Ascending aorta (tissue), 2 donors: ENCODE data around the gene RXFP3. TPM values are rescaled to one million over a fixed set of nuclear protein-coding genes. Genes with fewer than 3 reads are reported as not detected.

Source experiments
- DNase-seq, 2 donors: peaks; one replicate each; pipeline ENCODE4 v3.0.0-alpha.2; 2019; ENCODE audit warnings: low spot score in 2 of 2
- H3K27ac ChIP-seq, 2 donors: fragments of 200-600 bp; sonication (generic); one replicate each; pipeline ENCODE4 v1.5.1; 2016 to 2017; ENCODE audit warnings: mild to moderate bottlenecking in 1 of 2
- H3K27me3 ChIP-seq: fragments of 200-600 bp; sonication (generic); one replicate; pipeline ENCODE4 v1.5.1; 2017
- H3K36me3 ChIP-seq, 2 donors: fragments of 200-600 bp; sonication (generic); one replicate each; pipeline ENCODE4 v1.5.1; 2016
- H3K4me1 ChIP-seq, 2 donors: fragments of 200-600 bp; sonication (generic); one replicate each; pipeline ENCODE4 v1.5.1; 2016 to 2017; ENCODE audit warnings: mild to moderate bottlenecking in 1 of 2
- H3K4me3 ChIP-seq, 2 donors: fragments of 200-600 bp; sonication (generic); one replicate each; pipeline ENCODE4 v1.5.1; 2016 to 2017; ENCODE audit warnings: mild to moderate bottlenecking in 1 of 2
- H3K9me3 ChIP-seq, 2 donors: fragments of 200-600 bp; sonication (generic); one replicate each; pipeline ENCODE4 v1.5.1; 2016
- intact Hi-C: fragments of 100-400 bp; cut with DNase I; formaldehyde crosslinking; loops from one replicate; pipeline ENCODE4 v1.15.1; 2023
- total RNA-seq: library from RNA; depleted of rRNA; stranded (reverse); fragments of >200 nt; gene quantifications from one replicate; pipeline ENCODE4 v1.1.0, GENCODE V29; 2016
- TF ChIP-seq, protein P1 (sequence below), 3 experiments: fragments of 200-600 bp in 2 of 3; fragments of 450-650 bp in 1 of 3; sonication (generic) in 2 of 3; IDR thresholded peaks; one replicate each; pipeline ENCODE4 v1.5.1; 2016 to 2019; ENCODE audit warnings: antibody characterized with exemption in 3 of 3, mild to moderate bottlenecking in 1 of 3, moderate library complexity in 1 of 3

The RXFP3 gene
- total RNA-seq, 1 donor from 2014 or later = not detected

DNA sequence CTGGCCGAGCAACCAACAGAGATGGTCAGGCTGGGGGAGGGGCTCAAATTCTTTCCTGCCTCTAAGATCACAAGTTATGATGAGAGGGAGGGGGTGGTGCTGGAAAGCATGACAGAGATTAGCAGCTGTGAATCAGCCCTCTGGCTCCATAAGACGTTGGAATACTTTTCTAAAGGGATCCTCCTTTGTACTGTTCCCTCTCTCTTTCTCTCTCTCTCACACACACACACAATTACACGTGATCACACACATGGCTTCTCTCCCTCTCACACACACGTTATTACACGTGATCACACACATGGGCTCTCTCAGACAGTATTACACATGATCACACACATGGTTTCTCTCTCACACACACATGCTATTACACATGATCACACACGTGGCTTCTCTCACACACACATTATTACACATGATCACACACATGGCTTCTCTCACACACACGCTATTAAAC, 48.5 kb downstream of the RXFP3 start, which contains the start of gene SLC45A2:
Gene SLC45A2 (minus strand): TSS at position 23 of the 454 bp plus-strand sequence. CDS start 110 bp downstream, outside the sequence.
- TF ChIP-seq, protein P1, sequence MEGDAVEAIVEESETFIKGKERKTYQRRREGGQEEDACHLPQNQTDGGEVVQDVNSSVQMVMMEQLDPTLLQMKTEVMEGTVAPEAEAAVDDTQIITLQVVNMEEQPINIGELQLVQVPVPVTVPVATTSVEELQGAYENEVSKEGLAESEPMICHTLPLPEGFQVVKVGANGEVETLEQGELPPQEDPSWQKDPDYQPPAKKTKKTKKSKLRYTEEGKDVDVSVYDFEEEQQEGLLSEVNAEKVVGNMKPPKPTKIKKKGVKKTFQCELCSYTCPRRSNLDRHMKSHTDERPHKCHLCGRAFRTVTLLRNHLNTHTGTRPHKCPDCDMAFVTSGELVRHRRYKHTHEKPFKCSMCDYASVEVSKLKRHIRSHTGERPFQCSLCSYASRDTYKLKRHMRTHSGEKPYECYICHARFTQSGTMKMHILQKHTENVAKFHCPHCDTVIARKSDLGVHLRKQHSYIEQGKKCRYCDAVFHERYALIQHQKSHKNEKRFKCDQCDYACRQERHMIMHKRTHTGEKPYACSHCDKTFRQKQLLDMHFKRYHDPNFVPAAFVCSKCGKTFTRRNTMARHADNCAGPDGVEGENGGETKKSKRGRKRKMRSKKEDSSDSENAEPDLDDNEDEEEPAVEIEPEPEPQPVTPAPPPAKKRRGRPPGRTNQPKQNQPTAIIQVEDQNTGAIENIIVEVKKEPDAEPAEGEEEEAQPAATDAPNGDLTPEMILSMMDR (IDR thresholded peaks at IDR 0.05) = no peak
- DNase-seq = no peak
- Histone ChIP-seq H3K27me3 (no peaks in the 10 kb centered on the region), H3K27ac (no peak within 1 kb of the TSS), H3K36me3 (peaks cover 16 to 20% of the 10 kb centered on the region in 2 donors), H3K9me3 (no peaks in the 10 kb centered on the region), H3K4me3 (no peak within 1 kb of the TSS), H3K4me1 (no peaks in the 10 kb centered on the region)
- intact Hi-C loops = no loop called here

DNA sequence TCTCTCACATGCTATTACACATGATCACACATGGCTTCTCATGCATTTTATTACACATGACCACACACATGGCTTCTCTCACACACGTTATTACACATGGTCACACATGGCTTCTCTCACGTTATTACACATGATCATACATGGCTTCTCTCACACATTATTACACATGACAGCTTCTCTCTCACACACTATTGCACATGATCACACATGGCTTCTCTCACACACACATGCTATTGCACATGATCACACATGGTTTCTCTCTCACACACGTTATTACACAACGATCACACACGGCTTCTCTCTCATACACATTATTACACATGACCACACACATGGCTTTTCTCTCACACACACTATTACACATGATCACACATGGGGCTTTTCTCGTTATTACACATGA, 49.3 kb downstream of the RXFP3 start:
- no peaks in the 10 kb centered on the region for H3K9me3 ChIP-seq
- TF ChIP-seq, protein P1 (IDR thresholded peaks at IDR 0.05) = no peak
- no peak overlapping the region for H3K27ac ChIP-seq
- no peak overlapping the region for H3K4me3 ChIP-seq
- no peaks in the 10 kb centered on the region for H3K27me3 ChIP-seq
- intact Hi-C loops = no loop called here
- DNase-seq = no peak
- H3K4me1 ChIP-seq = no peaks in the 10 kb centered on the region
- peaks cover 16 to 20% of the 10 kb centered on the region in 2 donors for H3K36me3 ChIP-seq

Other genes with a start within 250 kb of the RXFP3 start
- gene ADAMTS12, start 44.4 kb upstream of the RXFP3 start, total RNA-seq = 1.4 TPM
- gene SLC45A2, start 48.3 kb downstream of the RXFP3 start, total RNA-seq = not detected
- gene AMACR, start 71.7 kb downstream of the RXFP3 start, total RNA-seq = 1.3 TPM
- 1.3 TPM for gene C1QTNF3, start 106.8 kb downstream of the RXFP3 start, total RNA-seq